Spinal cord (tissue), 10 donors: ENCODE results near the gene ZDHHC8. TPM values are rescaled to one million over a fixed set of nuclear protein-coding genes. Genes with fewer than 3 reads are reported as not detected.

Experiments used
- DNase-seq, 6 donors: peaks; one replicate each; pipeline versions ENCODE4 v3.0.0 to v3.0.0-alpha.2; 2013 to 2015; ENCODE audit warnings: low spot score in 6 of 6, low read depth in 4 of 6
- H3K27ac ChIP-seq: one replicate; pipeline ENCODE4 v1.5.1; 2013; ENCODE audit warnings: low read depth, low read length, control low read depth
- H3K27me3 ChIP-seq: one replicate; pipeline ENCODE4 v1.6.1; 2013; ENCODE audit warnings: low read length; ENCODE audit not compliant: control insufficient read depth, insufficient read depth
- H3K36me3 ChIP-seq: one replicate; pipeline ENCODE4 v1.6.1; 2013; ENCODE audit warnings: low read length; ENCODE audit not compliant: control insufficient read depth, insufficient read depth
- H3K4me1 ChIP-seq: one replicate; pipeline ENCODE4 v1.6.1; 2013; ENCODE audit warnings: low read length; ENCODE audit not compliant: control insufficient read depth, insufficient read depth
- H3K4me3 ChIP-seq: one replicate; pipeline ENCODE4 v1.5.1; 2013; ENCODE audit warnings: low read depth, low read length, control low read depth
- H3K9me3 ChIP-seq: one replicate; pipeline ENCODE4 v1.6.1; 2013; ENCODE audit warnings: low read length; ENCODE audit not compliant: control insufficient read depth, insufficient read depth
- WGBS: methylation state at CpG from one replicate; pipeline ENCODE4 v1.1.5; 2013; ENCODE audit warnings: missing lambda C conversion rate; ENCODE audit not compliant: insufficient coverage; 5-methylcytosine and 5-hydroxymethylcytosine counted together
- polyA plus RNA-seq, 2 donors: library from polyadenylated mRNA; unstranded; fragments of 120-200 nt; gene quantifications; one replicate each; pipeline ENCODE4 v1.2.1, GENCODE V29; 2013; ENCODE audit not compliant: insufficient read length in 2 of 2
- total RNA-seq, 2 donors: library from RNA; depleted of rRNA in 1 of 2; stranded (reverse); fragments of 120-200 nt in 1 of 2; fragments of >200 nt in 1 of 2; gene quantifications; one replicate each; pipeline versions ENCODE4 v1.2.3 to v1.2.4, GENCODE V29; 2013 to 2014
- donor health status: healthy.

The ZDHHC8 gene
- total and polyA plus RNA-seq, 4 donors, result 9.5 to 64.4 (median 36.5) TPM

- Histone ChIP-seq H3K27ac (no peak overlapping the region), H3K27me3 (no peaks in the 10 kb centered on the region), H3K9me3 (no peaks in the 10 kb centered on the region), H3K36me3 (peaks cover 94% of the 10 kb centered on the region), H3K4me3 (no peak overlapping the region), H3K4me1 (peaks cover 19% of the 10 kb centered on the region)
- 86% methylated on average over 13 of the region's 13 CpGs for WGBS
- DNase-seq, result no peak
Observed at GRCh38 chr22:20107951-20108756, 23.4 kb upstream of the ZDHHC8 start.

- H3K27ac ChIP-seq, result no peak overlapping the region
- no peak for DNase-seq
- 83% methylated on average over 10 of the region's 12 CpGs for WGBS
Observed at GRCh38 chr22:20108757-20109230, 22.8 kb upstream of the ZDHHC8 start.

GRCh38 chr22:20109411-20110358 is 21.9 kb upstream of the ZDHHC8 start:
- WGBS, result 84% methylated on average over 22 of the region's 23 CpGs
- H3K27me3 ChIP-seq, result no peaks in the 10 kb centered on the region
- H3K36me3 ChIP-seq, result peaks cover 100% of the 10 kb centered on the region
- no peaks in the 10 kb centered on the region for H3K9me3 ChIP-seq
- no peak overlapping the region for H3K4me3 ChIP-seq
- peaks cover 24% of the 10 kb centered on the region for H3K4me1 ChIP-seq
- no peak overlapping the region for H3K27ac ChIP-seq
- no peak for DNase-seq

More at GRCh38 chr22:20108757-20109230, 22.8 kb upstream of the ZDHHC8 start:
- Histone ChIP-seq H3K36me3 (peaks cover 99% of the 10 kb centered on the region), H3K4me3 (no peak overlapping the region), H3K9me3 (no peaks in the 10 kb centered on the region), H3K4me1 (peaks cover 23% of the 10 kb centered on the region), H3K27me3 (no peaks in the 10 kb centered on the region)

DNA sequence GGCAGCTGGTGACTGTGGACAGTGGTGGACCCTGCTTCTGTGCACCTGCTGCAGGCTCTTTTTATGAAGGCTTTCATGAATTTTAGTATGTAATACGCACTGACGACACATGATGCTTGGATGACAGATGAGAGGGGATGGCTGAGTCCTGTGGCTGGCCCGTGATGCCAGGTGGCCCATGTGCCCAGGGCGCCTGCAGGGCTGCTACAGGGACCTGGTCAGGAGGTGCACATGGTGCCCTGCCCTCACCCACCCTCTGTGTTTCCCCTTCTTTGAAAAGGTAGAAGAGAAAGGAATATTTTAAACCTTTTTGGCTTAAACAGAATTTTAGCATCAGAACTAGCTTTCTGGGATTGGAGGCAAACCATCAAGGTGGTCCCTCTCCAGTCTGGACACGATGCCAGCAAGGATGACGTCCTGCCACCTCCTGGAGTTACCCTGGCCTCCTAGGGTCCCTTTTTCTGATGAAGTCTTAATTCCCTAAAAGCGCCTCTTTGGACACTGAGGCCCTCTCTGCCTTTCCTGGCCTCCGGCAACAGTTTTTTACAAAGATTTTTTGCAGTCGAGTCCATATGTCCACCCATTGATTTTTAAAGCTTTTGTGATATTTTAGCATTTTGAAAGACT is 21.1 kb upstream of the ZDHHC8 start:
- Histone ChIP-seq H3K27me3 (no peaks in the 10 kb centered on the region), H3K4me1 (peaks cover 30% of the 10 kb centered on the region), H3K4me3 (no peak overlapping the region), H3K9me3 (no peaks in the 10 kb centered on the region), H3K27ac (no peak overlapping the region), H3K36me3 (peaks cover 100% of the 10 kb centered on the region)
- DNase-seq, result no peak
- WGBS, result 91% methylated on average over 7 of the region's 9 CpGs

DNA sequence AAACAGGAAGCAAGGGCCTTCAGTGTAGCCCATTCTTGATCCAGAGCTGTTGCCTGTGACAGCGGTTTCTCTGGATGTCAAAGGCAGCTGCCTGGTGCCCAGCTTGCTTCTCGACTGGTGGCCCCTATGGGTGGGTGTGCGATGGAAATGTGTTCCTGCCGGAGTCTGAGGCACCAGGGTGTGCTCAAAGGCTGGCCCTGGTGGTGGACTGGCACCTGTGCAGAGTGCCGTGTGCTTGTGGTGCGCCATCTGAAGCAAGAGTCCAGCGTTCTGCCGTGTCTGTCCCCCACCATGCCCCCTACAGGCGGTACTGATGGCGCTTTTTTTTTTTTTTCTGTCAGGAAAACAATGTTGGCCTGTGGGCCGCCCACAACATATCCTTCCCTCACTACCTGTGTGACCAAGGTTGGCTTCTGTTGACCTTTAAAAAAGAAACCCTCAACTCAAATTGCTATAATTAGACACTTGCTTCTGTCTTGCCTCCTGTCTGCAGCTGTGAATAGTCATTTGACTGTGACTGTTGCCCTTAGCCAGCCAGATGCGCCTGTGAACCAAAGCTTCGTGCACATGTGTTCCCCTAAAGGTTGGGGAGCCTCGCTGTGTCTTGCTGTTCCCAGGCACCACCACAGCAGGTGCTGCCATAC is 20.4 kb upstream of the ZDHHC8 start:
- Histone ChIP-seq H3K4me3 (no peak overlapping the region), H3K27me3 (no peaks in the 10 kb centered on the region), H3K9me3 (no peaks in the 10 kb centered on the region), H3K27ac (peak overlapping the region; percentile 7), H3K36me3 (peaks cover 100% of the 10 kb centered on the region), H3K4me1 (peaks cover 37% of the 10 kb centered on the region)
- WGBS, result 49% methylated on average over 13 of the region's 14 CpGs
- DNase-seq, result no peak

DNA sequence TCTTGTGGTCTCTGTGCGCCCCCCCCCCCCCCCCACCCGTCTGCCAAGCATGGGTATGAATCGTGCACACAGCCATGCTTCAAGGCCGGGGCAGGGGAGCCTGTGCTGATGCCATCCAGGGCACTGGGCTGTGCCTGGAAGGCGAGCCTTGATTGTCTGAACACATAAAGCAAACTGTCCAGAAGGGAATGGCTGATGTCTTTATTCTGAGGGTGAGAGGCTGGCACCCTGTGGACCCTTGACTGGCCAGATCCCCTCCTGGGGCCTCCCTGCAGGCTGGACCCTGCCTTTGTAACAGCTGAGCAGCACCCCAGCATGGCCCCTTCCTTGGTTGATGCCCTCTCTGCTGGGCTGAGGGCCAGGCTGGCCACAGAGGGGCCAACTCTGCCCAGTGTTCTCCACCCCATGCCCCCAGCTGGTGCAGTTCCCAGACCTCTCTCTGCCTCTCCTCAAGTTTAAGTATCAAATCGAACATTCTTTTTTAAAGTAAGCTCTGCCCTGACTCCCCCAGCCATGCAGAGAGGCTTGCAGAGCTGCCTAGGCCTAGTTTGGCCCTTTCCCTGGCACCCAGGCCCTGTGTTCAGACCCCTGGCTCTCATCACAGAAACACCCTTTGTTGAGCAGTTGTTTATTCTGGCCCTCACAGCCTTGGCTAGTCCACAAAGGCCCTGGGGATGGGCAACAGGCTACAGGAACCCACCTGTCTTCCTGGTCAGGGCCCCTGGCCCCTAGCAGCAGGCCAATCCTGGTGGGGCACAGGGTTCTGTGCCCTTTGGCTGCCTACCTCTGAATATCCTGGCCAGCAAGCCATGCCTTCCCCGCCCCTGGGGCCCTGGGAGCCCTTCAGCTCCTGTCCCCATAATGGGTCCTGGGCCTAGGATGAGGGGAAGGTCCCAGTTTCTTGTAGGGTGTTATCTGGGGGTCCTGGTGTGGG is 19.6 kb upstream of the ZDHHC8 start:
- peak in 1 of 6 donors; percentile 41 for DNase-seq
- no peak overlapping the region for H3K4me3 ChIP-seq
- peak overlapping the region; percentile 47 for H3K27ac ChIP-seq
- H3K27me3 ChIP-seq, result no peaks in the 10 kb centered on the region
- H3K36me3 ChIP-seq, result peaks cover 96% of the 10 kb centered on the region
- WGBS, result 63% methylated on average over 3 of the region's 7 CpGs
- H3K9me3 ChIP-seq, result no peaks in the 10 kb centered on the region
- H3K4me1 ChIP-seq, result peaks cover 42% of the 10 kb centered on the region

- Histone ChIP-seq H3K27ac (peak overlapping the region; percentile 47), H3K9me3 (no peaks in the 10 kb centered on the region), H3K4me3 (no peak overlapping the region), H3K4me1 (peaks cover 43% of the 10 kb centered on the region), H3K27me3 (no peaks in the 10 kb centered on the region), H3K36me3 (peaks cover 87% of the 10 kb centered on the region)
- 83% methylated on average over 24 of the region's 26 CpGs for WGBS
- no peak for DNase-seq
Observed at GRCh38 chr22:20112623-20113511, 18.7 kb upstream of the ZDHHC8 start.
